Kidney capillary endothelial cell (primary cell): ENCODE results near the gene PLCL1.
A peak's percentile ranks its signal among the peaks of the same experiment; 100 is the strongest.
"Not testable (repeated sequence)": the region's sequence is repeated elsewhere in the genome, so short reads cannot be mapped to it uniquely, and the experiment has no call there.

ENCODE experiments used
- DNase-seq: peaks from one replicate; pipeline ENCODE4 v3.0.0-alpha.2; 2018; ENCODE audit warnings: low spot score

Gene PLCL1

GRCh38 chr2:197810016-197810415 lies 5.6 kb downstream of the PLCL1 start:
- no peak for DNase-seq

- no peak for DNase-seq
Measured at GRCh38 chr2:197810491-197810890, 6.1 kb downstream of the PLCL1 start.

GRCh38 chr2:197813093-197813787 lies 8.8 kb downstream of the PLCL1 start:
- peak; percentile 74 for DNase-seq

GRCh38 chr2:197814526-197814925 lies 10.1 kb downstream of the PLCL1 start:
- DNase-seq = no peak

GRCh38 chr2:197821550-197822289 lies 17.3 kb downstream of the PLCL1 start:
- no peak for DNase-seq

- no peak for DNase-seq
Measured at GRCh38 chr2:197822333-197822732, 17.9 kb downstream of the PLCL1 start.

GRCh38 chr2:197827618-197828017 lies 23.2 kb downstream of the PLCL1 start:
- peak; percentile 85 for DNase-seq

GRCh38 chr2:197828464-197829135 lies 24.2 kb downstream of the PLCL1 start:
- DNase-seq = peak; percentile 76

GRCh38 chr2:197834771-197835170 lies 30.4 kb downstream of the PLCL1 start:
- not testable (repeated sequence) for DNase-seq

- DNase-seq = no peak
Measured at GRCh38 chr2:197835293-197835692, 30.9 kb downstream of the PLCL1 start.

GRCh38 chr2:197838036-197838435 lies 33.6 kb downstream of the PLCL1 start:
- DNase-seq = peak; percentile 69

GRCh38 chr2:197838579-197838978 lies 34.2 kb downstream of the PLCL1 start:
- DNase-seq = peak; percentile 30

- DNase-seq = no peak
Measured at GRCh38 chr2:197839327-197839726, 34.9 kb downstream of the PLCL1 start.

- no peak for DNase-seq
Measured at GRCh38 chr2:197839856-197840255, 35.5 kb downstream of the PLCL1 start.

- no peak for DNase-seq
Measured at GRCh38 chr2:197846128-197846527, 41.7 kb downstream of the PLCL1 start.

GRCh38 chr2:197846777-197847176 lies 42.4 kb downstream of the PLCL1 start:
- no peak for DNase-seq

- DNase-seq = no peak
Measured at GRCh38 chr2:197847651-197848401, 43.4 kb downstream of the PLCL1 start.

- no peak for DNase-seq
Measured at GRCh38 chr2:197848602-197849001, 44.2 kb downstream of the PLCL1 start.

GRCh38 chr2:197850882-197851450 lies 46.6 kb downstream of the PLCL1 start:
- DNase-seq = no peak

- no peak for DNase-seq
Measured at GRCh38 chr2:197851451-197851850, 47.1 kb downstream of the PLCL1 start.

GRCh38 chr2:197852108-197852507 lies 47.7 kb downstream of the PLCL1 start:
- no peak for DNase-seq

- DNase-seq = no peak
Measured at GRCh38 chr2:197853549-197853948, 49.2 kb downstream of the PLCL1 start.
